ENCODE results near the gene GLIS1. TPM values are rescaled to one million over a fixed set of nuclear protein-coding genes. Genes with fewer than 3 reads are reported as not detected.
A peak's percentile ranks its signal among the peaks of the same experiment; 100 is the strongest.

Gene GLIS1
- total RNA-seq, 1 donor from 2014 or later = not detected

DNA sequence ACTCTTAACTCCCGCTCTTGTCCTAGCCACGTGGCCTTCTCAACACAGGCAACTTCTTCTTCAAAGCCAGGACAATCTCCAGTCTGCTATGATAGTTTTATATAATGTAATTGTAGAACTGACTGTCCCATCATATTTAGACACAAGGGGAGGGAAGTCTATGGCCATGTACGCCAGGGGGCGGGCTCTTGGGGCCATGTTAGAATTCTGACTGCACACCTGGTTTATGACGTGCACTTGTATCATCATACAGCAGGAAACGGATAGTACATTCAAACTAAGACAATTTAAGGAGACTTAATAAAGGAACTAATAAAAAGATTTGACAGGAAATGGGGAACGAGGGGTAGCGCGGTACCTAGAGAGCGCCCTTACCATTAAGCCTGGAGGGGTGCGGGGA, 258.3 kb downstream of the GLIS1 start:
- H3K27me3 ChIP-seq = no peaks in the 10 kb centered on the region
- TF ChIP-seq, protein P1, sequence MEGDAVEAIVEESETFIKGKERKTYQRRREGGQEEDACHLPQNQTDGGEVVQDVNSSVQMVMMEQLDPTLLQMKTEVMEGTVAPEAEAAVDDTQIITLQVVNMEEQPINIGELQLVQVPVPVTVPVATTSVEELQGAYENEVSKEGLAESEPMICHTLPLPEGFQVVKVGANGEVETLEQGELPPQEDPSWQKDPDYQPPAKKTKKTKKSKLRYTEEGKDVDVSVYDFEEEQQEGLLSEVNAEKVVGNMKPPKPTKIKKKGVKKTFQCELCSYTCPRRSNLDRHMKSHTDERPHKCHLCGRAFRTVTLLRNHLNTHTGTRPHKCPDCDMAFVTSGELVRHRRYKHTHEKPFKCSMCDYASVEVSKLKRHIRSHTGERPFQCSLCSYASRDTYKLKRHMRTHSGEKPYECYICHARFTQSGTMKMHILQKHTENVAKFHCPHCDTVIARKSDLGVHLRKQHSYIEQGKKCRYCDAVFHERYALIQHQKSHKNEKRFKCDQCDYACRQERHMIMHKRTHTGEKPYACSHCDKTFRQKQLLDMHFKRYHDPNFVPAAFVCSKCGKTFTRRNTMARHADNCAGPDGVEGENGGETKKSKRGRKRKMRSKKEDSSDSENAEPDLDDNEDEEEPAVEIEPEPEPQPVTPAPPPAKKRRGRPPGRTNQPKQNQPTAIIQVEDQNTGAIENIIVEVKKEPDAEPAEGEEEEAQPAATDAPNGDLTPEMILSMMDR (IDR thresholded peaks at IDR 0.05) = no peak
- no peaks in the 10 kb centered on the region for H3K4me1 ChIP-seq
- no peaks in the 10 kb centered on the region for H3K36me3 ChIP-seq
- no peak for DNase-seq (ENCODE audit: low spot score in 2 of 2)
- no peak overlapping the region for H3K4me3 ChIP-seq
- H3K9me3 ChIP-seq = no peaks in the 10 kb centered on the region
- intact Hi-C loops (cut with DNase I) = loop anchor here (10.0 kb wide), 1 partner anchor 114 kb away; no protein-coding TSS in a partner anchor
- no peak overlapping the region for H3K27ac ChIP-seq

DNA sequence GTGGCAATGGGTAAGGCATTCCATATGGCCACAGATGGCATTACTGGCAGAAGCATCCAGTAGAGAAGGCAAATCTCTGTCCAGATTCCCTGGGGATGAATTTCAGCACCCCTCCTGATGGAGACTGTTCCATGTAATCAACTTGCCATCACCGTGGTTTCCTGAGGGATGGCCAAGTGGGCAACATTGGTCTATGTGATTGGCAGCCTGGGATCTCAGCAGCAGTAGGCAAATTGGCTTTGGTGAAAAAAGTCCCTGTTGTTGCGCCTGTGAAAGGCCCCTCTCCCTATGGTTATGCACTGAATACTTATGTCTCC, 260.5 kb downstream of the GLIS1 start:
- no peak for DNase-seq (ENCODE audit: low spot score in 2 of 2)
- Histone ChIP-seq H3K4me1 (no peaks in the 10 kb centered on the region), H3K27ac (no peak overlapping the region), H3K9me3 (no peaks in the 10 kb centered on the region), H3K27me3 (no peaks in the 10 kb centered on the region), H3K36me3 (no peaks in the 10 kb centered on the region), H3K4me3 (no peak overlapping the region)
- intact Hi-C loops (cut with DNase I) = no loop called here
- TF ChIP-seq, protein P1 (IDR thresholded peaks at IDR 0.05) = no peak

DNA sequence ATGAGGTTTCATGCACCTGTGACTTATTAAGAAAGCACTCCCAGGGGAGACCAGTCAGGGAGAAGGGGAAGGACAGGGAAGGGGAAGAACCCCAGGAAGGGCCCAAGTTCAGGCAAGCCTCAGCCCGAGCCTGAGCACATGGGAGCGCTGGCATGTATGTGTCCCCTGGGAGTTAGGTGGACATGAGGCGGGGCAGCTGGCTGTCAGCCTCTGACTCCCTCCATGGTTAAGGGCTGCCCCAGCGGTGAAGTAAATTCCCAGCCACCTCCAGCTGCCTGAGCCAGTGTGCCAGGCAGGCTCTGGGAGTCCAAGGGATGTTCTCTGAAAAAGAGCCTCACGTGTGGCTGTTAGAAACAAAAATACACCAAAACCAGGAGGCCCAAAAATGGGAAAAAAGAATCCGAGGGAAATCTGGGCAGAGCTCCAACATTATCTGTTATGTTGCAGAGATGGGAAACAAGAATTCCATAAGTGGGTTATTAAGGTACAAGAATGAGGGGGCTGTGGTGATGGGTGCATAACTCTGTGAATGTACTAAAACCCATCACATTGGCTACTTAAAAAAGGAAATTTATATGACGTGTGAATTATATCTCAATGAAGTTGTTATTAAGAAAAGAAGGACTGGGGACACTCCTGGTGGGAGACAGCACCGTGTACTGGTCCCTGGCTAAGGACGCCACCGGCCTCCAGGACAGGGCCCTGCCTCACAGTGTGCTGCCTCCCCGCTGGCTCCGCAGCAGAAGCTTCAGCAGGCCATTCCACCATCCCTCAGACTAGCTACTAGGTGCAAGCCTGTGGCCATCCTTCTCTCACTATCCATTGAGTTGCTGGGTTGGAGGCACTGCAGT, 261.1 kb downstream of the GLIS1 start:
- TF ChIP-seq, protein P1 (IDR thresholded peaks at IDR 0.05) = no peak
- Histone ChIP-seq H3K4me1 (no peaks in the 10 kb centered on the region), H3K36me3 (no peaks in the 10 kb centered on the region), H3K27ac (no peak overlapping the region), H3K4me3 (no peak overlapping the region), H3K27me3 (no peaks in the 10 kb centered on the region), H3K9me3 (no peaks in the 10 kb centered on the region)
- DNase-seq (ENCODE audit: low spot score in 2 of 2) = no peak
- intact Hi-C loops (cut with DNase I) = no loop called here

DNA sequence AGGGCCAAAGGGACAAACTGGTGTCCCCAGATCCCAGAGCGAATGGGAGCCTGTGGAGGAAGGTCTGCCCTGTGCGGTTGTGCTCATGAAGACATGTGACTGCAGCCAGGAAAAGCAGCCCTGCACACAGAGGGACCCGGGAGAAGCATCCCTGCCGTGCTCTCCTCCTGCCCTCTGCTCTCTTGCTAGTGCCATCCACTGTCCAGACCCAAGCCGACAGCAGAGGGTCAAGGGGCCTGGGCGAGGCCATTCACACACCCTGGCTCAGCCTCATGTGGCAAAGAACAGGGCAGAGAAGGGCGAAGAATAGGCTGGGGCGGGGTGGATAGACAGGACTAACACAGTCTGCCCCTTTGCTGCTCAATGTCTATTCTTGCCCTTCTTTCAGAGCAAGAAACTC, 262.4 kb downstream of the GLIS1 start:
- no peaks in the 10 kb centered on the region for H3K9me3 ChIP-seq
- TF ChIP-seq, protein P1 (IDR thresholded peaks at IDR 0.05) = no peak
- no peak overlapping the region for H3K4me3 ChIP-seq
- no peak overlapping the region for H3K27ac ChIP-seq
- H3K4me1 ChIP-seq = no peaks in the 10 kb centered on the region
- H3K36me3 ChIP-seq = no peaks in the 10 kb centered on the region
- no peaks in the 10 kb centered on the region for H3K27me3 ChIP-seq
- no peak for DNase-seq (ENCODE audit: low spot score in 2 of 2)
- intact Hi-C loops (cut with DNase I) = no loop called here

DNA sequence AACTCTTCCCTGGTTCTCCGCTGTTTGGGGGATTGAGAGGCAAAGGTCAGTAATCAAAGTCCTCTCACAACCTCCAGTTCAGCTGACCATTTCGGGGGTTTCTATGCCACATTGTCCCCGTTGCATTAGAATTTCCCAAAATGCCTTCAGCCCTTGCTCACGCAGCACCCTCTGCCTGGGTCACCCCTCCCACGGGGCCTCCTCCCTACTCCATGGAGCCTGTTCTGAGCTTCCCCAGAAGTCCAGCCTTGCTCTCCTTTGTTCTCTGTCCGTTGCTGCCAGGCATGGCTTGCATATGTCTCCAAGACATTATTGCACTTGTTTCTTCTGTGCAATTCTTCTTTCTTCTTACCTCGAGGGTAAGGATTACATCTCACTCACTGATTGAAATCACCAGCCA, 263.3 kb downstream of the GLIS1 start:
- intact Hi-C loops (cut with DNase I) = no loop called here
- H3K4me3 ChIP-seq = no peak overlapping the region
- H3K27me3 ChIP-seq = no peaks in the 10 kb centered on the region
- DNase-seq (ENCODE audit: low spot score in 2 of 2) = peak in 1 of 2 donors; percentile 53
- H3K27ac ChIP-seq = no peak overlapping the region
- TF ChIP-seq, protein P1 (IDR thresholded peaks at IDR 0.05) = no peak
- no peaks in the 10 kb centered on the region for H3K4me1 ChIP-seq
- H3K9me3 ChIP-seq = no peaks in the 10 kb centered on the region
- no peaks in the 10 kb centered on the region for H3K36me3 ChIP-seq
